Neural progenitor cell (in vitro differentiated cells): ENCODE data around the gene SYT3. TPM values are rescaled to one million over a fixed set of nuclear protein-coding genes. Genes with fewer than 3 reads are reported as not detected.

Experiments used
- DNase-seq: peaks from one replicate; pipeline ENCODE4 v3.0.0-alpha.2; 2016; ENCODE audit warnings: low spot score
- H2AFZ ChIP-seq: fragments of 200-600 bp; sonication (generic); replicated peaks from 2 replicates; pipeline ENCODE4 v1.6.1; 2016; ENCODE audit warnings: antibody characterized with exemption
- H3F3A ChIP-seq: fragments of 200-600 bp; sonication (generic); 2 replicates; pipeline ENCODE4 v1.6.1; 2016; ENCODE audit warnings: antibody characterized with exemption, low read depth
- H3K27ac ChIP-seq: fragments of 200-600 bp; sonication (generic); 2 replicates; pipeline ENCODE4 v1.5.1; 2016; ENCODE audit warnings: mild to moderate bottlenecking
- H3K27me3 ChIP-seq: fragments of 200-600 bp; sonication (generic); 2 replicates; pipeline ENCODE4 v1.6.1; 2016; ENCODE audit warnings: mild to moderate bottlenecking, moderate library complexity
- H3K36me3 ChIP-seq: fragments of 200-600 bp; sonication (generic); 2 replicates; pipeline ENCODE4 v1.5.1; 2016
- H3K4me1 ChIP-seq: fragments of 200-600 bp; sonication (generic); 2 replicates; pipeline ENCODE4 v1.6.1; 2016; ENCODE audit warnings: mixed run types
- H3K4me2 ChIP-seq: fragments of 200-600 bp; sonication (generic); 2 replicates; pipeline ENCODE4 v1.6.1; 2016
- H3K4me3 ChIP-seq: fragments of 200-600 bp; sonication (generic); 2 replicates; pipeline ENCODE4 v1.5.1; 2016
- H3K79me2 ChIP-seq: fragments of 200-600 bp; sonication (generic); 2 replicates; pipeline ENCODE4 v1.6.1; 2016; ENCODE audit warnings: low read depth
- H3K9ac ChIP-seq: fragments of 200-600 bp; sonication (generic); 2 replicates; pipeline ENCODE4 v1.6.1; 2016
- H3K9me3 ChIP-seq: fragments of 200-600 bp; sonication (generic); 2 replicates; pipeline ENCODE4 v1.5.1; 2016; ENCODE audit warnings: low read depth
- H4K20me1 ChIP-seq: fragments of 200-600 bp; sonication (generic); 2 replicates; pipeline ENCODE4 v1.6.1; 2016; ENCODE audit warnings: low read depth
- H3K27ac Mint-ChIP-seq: 3 replicates; pipeline ENCODE4 v1.8.0; 2021; ENCODE audit warnings: mixed read lengths
- H3K27me3 Mint-ChIP-seq: 2 replicates; pipeline ENCODE4 v1.8.0; 2022; ENCODE audit warnings: low read depth, mild to moderate bottlenecking, inconsistent platforms, moderate library complexity, mixed read lengths; ENCODE audit not compliant: insufficient read depth
- H3K36me3 Mint-ChIP-seq: 3 replicates; pipeline ENCODE4 v1.8.0; 2021; ENCODE audit warnings: mixed read lengths
- H3K4me1 Mint-ChIP-seq: 3 replicates; pipeline ENCODE4 v1.8.0; 2021; ENCODE audit warnings: mixed read lengths
- H3K4me3 Mint-ChIP-seq: 3 replicates; pipeline ENCODE4 v1.8.0; 2021; ENCODE audit warnings: mild to moderate bottlenecking, moderate library complexity, mixed read lengths
- H3K9me3 Mint-ChIP-seq: 3 replicates; pipeline ENCODE4 v1.8.0; 2020; ENCODE audit warnings: mixed read lengths
- CTCF ChIP-seq: fragments of 200-600 bp; sonication (generic); IDR thresholded peaks from 2 replicates; pipeline ENCODE4 v1.5.1; 2017; ENCODE audit warnings: antibody characterized with exemption, mild to moderate bottlenecking
- EZH2 ChIP-seq: fragments of 200-600 bp; sonication (generic); IDR thresholded peaks from 2 replicates; pipeline ENCODE4 v1.6.1; 2017; ENCODE audit warnings: antibody characterized with exemption, mild to moderate bottlenecking, moderate library complexity
- EZH2phosphoT487 ChIP-seq: fragments of 200-600 bp; sonication (generic); IDR thresholded peaks from 2 replicates; pipeline ENCODE4 v1.6.1; 2017; ENCODE audit warnings: antibody characterized with exemption
- total RNA-seq: library from RNA; depleted of rRNA; stranded (reverse); fragments of >200 nt; gene quantifications from 2 replicates; pipeline ENCODE4 v1.2.3, GENCODE V29; 2015; ENCODE audit warnings: low replicate concordance

SYT3 gene
- total RNA-seq, 1 donor from 2014 or later: 0.41 TPM

GRCh38 chr19:50667177-50667758 is 27.6 kb upstream of the SYT3 start:
- Histone ChIP-seq H3K27ac (no peak overlapping the region), H4K20me1 (no peaks in the 10 kb centered on the region), H3K27me3 (peaks cover 60% of the 10 kb centered on the region), H3K36me3 (no peaks in the 10 kb centered on the region), H3K4me1 (no peaks in the 10 kb centered on the region), H3K79me2 (no peaks in the 10 kb centered on the region), H3F3A (no peaks in the 10 kb centered on the region), H3K9me3 (no peaks in the 10 kb centered on the region), H3K4me2 (peak overlapping the region; percentile 27), H2AFZ (no peak overlapping the region), H3K9ac (no peak overlapping the region), H3K4me3 (peak overlapping the region; percentile 15)
- H3K4me3 Mint-ChIP-seq: no peak overlapping the region
- DNase-seq: no peak
- H3K27me3 Mint-ChIP-seq: peaks cover 32% of the 10 kb centered on the region
- H3K36me3 Mint-ChIP-seq: peaks cover 5% of the 10 kb centered on the region
- no peaks in the 10 kb centered on the region for H3K9me3 Mint-ChIP-seq
- H3K4me1 Mint-ChIP-seq: peaks cover 17% of the 10 kb centered on the region
- H3K27ac Mint-ChIP-seq: no peak overlapping the region
- TF ChIP-seq CTCF (no peak), EZH2 (no peak), EZH2phosphoT487 (no peak)

GRCh38 chr19:50666346-50667176 is 26.9 kb upstream of the SYT3 start:
- no peaks in the 10 kb centered on the region for H4K20me1 ChIP-seq
- peaks cover 53% of the 10 kb centered on the region for H3K27me3 ChIP-seq
- H3K4me2 ChIP-seq: no peak overlapping the region
- H3K4me1 ChIP-seq: no peaks in the 10 kb centered on the region
- Mint-ChIP-seq H3K4me3 (no peak overlapping the region), H3K4me1 (peaks cover 21% of the 10 kb centered on the region), H3K36me3 (peaks cover 5% of the 10 kb centered on the region), H3K27me3 (peaks cover 34% of the 10 kb centered on the region), H3K27ac (no peak overlapping the region), H3K9me3 (no peaks in the 10 kb centered on the region)
- H2AFZ ChIP-seq: no peak overlapping the region
- no peaks in the 10 kb centered on the region for H3K9me3 ChIP-seq
- H3F3A ChIP-seq: no peaks in the 10 kb centered on the region
- no peaks in the 10 kb centered on the region for H3K79me2 ChIP-seq
- no peak for TF ChIP-seq EZH2
- DNase-seq: no peak
- H3K9ac ChIP-seq: no peak overlapping the region
- no peaks in the 10 kb centered on the region for H3K36me3 ChIP-seq
- no peak overlapping the region for H3K4me3 ChIP-seq
- H3K27ac ChIP-seq: no peak overlapping the region

GRCh38 chr19:50664204-50664603 is 24.5 kb upstream of the SYT3 start:
- Histone ChIP-seq H3K4me1 (no peaks in the 10 kb centered on the region), H4K20me1 (no peaks in the 10 kb centered on the region), H3K9ac (no peak overlapping the region), H3K27ac (no peak overlapping the region), H2AFZ (no peak overlapping the region), H3K4me3 (no peak overlapping the region), H3F3A (peaks cover 2% of the 10 kb centered on the region), H3K36me3 (no peaks in the 10 kb centered on the region), H3K9me3 (no peaks in the 10 kb centered on the region), H3K79me2 (no peaks in the 10 kb centered on the region), H3K4me2 (no peak overlapping the region), H3K27me3 (peaks cover 33% of the 10 kb centered on the region)
- TF ChIP-seq CTCF (no peak), EZH2 (no peak), EZH2phosphoT487 (no peak)
- H3K27me3 Mint-ChIP-seq: peaks cover 24% of the 10 kb centered on the region
- H3K4me1 Mint-ChIP-seq: peaks cover 25% of the 10 kb centered on the region
- no peak overlapping the region for H3K4me3 Mint-ChIP-seq
- DNase-seq: no peak
- no peak overlapping the region for H3K27ac Mint-ChIP-seq
- no peaks in the 10 kb centered on the region for H3K9me3 Mint-ChIP-seq
- peaks cover 5% of the 10 kb centered on the region for H3K36me3 Mint-ChIP-seq

DNA sequence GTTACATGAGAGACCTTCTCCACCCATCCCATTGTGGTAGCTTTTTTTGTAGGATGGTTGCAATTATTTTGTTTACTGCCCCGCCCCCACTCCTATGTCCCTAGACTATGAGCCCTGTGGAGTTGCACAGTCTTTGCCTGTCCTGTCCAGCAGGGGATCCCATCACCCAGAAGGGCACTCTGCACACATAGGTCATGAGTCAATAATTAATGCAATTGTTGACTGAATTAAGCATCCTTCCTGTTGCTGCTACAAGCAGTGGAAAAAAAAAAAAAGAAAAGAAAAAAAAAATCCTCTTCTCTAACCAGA is 23.8 kb upstream of the SYT3 start:
- Mint-ChIP-seq H3K9me3 (no peaks in the 10 kb centered on the region), H3K36me3 (peaks cover 5% of the 10 kb centered on the region), H3K4me1 (peaks cover 24% of the 10 kb centered on the region), H3K27me3 (peaks cover 21% of the 10 kb centered on the region), H3K27ac (peak overlapping the region; percentile 72), H3K4me3 (peak overlapping the region; percentile 76)
- peak; percentile 12 for TF ChIP-seq CTCF
- no peak for TF ChIP-seq EZH2
- no peak for TF ChIP-seq EZH2phosphoT487
- Histone ChIP-seq H3K36me3 (no peaks in the 10 kb centered on the region), H3K79me2 (no peaks in the 10 kb centered on the region), H4K20me1 (no peaks in the 10 kb centered on the region), H3F3A (peaks cover 6% of the 10 kb centered on the region), H3K9me3 (no peaks in the 10 kb centered on the region), H2AFZ (no peak overlapping the region), H3K9ac (no peak overlapping the region), H3K27ac (no peak overlapping the region), H3K27me3 (peaks cover 25% of the 10 kb centered on the region), H3K4me1 (no peaks in the 10 kb centered on the region), H3K4me2 (no peak overlapping the region), H3K4me3 (no peak overlapping the region)
- no peak for DNase-seq
